IMR-90 (cell line): ENCODE measurements around the gene NKG7. TPM values are rescaled to one million over a fixed set of nuclear protein-coding genes. Genes with fewer than 3 reads are reported as not detected.

Source experiments
- CEBPB ChIP-seq: IDR thresholded peaks from 2 replicates; pipeline ENCODE4 v1.6.1; 2012; ENCODE audit warnings: low read depth, low read length, improper control_type of control experiment
- NFE2L2 ChIP-seq: fragments of 150-350 bp; IDR thresholded peaks from 2 replicates; pipeline ENCODE4 v1.6.1; 2016; ENCODE audit warnings: low read depth, mild to moderate bottlenecking, low read length
- SMC3 ChIP-seq: fragments of 150-350 bp; IDR thresholded peaks from 2 replicates; pipeline ENCODE4 v1.6.1; 2016; ENCODE audit warnings: low read depth, mild to moderate bottlenecking, antibody characterized with exemption, low read length, moderate library complexity
- polyA plus RNA-seq, 3 experiments: library from polyadenylated mRNA; depleted of rRNA; stranded (reverse); fragments of >200 nt; gene quantifications; 2 replicates each; pipeline ENCODE4 v1.2.3, GENCODE V29; 2012; ENCODE audit warnings: low replicate concordance in 1 of 3
- total RNA-seq: library from RNA; depleted of rRNA; stranded (reverse); fragments of >200 nt; gene quantifications from 2 replicates; pipeline ENCODE4 v1.2.3, GENCODE V29; 2012
- TF ChIP-seq, protein P1 (sequence below): conservative IDR thresholded peaks from 2 replicates; pipeline ENCODE4 v1.5.1; 2012; ENCODE audit warnings: mild to moderate bottlenecking, low read depth, low read length, improper control_type of control experiment

NKG7 gene
- total and polyA plus RNA-seq, 2 of the 4 experiments (the other 2 are of a cell fraction): not detected

DNA sequence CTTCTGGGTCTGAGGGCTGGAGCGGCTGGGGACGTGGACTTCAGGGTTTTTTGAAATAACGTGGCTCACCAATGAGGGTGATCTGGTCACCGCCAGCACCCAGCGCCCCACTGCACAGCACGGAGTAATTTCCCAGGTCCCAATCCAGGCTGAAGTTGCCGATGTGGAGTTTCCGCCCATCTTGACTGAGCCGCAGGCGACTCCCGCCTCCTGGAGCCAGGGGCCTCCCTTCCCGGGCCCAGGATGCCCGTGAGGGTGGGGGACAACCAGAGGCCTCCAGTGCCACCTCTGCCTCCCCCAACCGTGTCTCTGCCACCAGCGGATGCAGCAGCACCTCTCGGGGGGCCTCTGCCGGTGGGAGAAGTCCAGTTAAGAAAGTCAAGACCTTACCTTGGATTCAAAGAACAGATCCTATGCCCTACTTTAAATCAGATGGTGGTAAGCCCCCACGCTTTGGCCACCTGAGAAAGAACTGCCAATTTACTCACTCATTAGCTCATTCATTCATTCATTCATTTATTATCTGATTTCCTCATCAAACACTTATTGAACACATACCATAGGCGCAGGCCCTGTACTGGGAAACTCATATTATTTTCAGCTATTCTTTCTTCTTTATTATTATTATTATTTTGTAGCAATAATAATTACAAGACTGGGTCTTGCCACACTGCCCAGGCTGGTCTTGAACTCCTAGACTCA lies 34.4 kb downstream of the NKG7 start (continued):
- TF ChIP-seq, protein P1, sequence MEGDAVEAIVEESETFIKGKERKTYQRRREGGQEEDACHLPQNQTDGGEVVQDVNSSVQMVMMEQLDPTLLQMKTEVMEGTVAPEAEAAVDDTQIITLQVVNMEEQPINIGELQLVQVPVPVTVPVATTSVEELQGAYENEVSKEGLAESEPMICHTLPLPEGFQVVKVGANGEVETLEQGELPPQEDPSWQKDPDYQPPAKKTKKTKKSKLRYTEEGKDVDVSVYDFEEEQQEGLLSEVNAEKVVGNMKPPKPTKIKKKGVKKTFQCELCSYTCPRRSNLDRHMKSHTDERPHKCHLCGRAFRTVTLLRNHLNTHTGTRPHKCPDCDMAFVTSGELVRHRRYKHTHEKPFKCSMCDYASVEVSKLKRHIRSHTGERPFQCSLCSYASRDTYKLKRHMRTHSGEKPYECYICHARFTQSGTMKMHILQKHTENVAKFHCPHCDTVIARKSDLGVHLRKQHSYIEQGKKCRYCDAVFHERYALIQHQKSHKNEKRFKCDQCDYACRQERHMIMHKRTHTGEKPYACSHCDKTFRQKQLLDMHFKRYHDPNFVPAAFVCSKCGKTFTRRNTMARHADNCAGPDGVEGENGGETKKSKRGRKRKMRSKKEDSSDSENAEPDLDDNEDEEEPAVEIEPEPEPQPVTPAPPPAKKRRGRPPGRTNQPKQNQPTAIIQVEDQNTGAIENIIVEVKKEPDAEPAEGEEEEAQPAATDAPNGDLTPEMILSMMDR: no peak
- TF ChIP-seq CEBPB: no peak
- TF ChIP-seq SMC3: no peak
- no peak for TF ChIP-seq NFE2L2
